ELR (cell line): Measurements from ENCODE around the gene GAGE2A.
"Not testable (repeated sequence)": the region's sequence is repeated elsewhere in the genome, so short reads cannot be mapped to it uniquely, and the experiment has no call there.

Experiments
- DNase-seq: peaks from one replicate; pipeline ENCODE4 v3.0.0-alpha.2; 2015; ENCODE audit warnings: low read depth

The GAGE2A gene, protein sequence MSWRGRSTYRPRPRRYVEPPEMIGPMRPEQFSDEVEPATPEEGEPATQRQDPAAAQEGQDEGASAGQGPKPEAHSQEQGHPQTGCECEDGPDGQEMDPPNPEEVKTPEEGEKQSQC

GRCh38 chrX:49589196-49589595 is at the start of gene GAGE2A:
Gene GAGE2A, plus strand, starts transcription at chrX:49589496. Its CDS starts 1,155 bp downstream, at chrX:49590651.
- DNase-seq: not testable (repeated sequence)

DNA sequence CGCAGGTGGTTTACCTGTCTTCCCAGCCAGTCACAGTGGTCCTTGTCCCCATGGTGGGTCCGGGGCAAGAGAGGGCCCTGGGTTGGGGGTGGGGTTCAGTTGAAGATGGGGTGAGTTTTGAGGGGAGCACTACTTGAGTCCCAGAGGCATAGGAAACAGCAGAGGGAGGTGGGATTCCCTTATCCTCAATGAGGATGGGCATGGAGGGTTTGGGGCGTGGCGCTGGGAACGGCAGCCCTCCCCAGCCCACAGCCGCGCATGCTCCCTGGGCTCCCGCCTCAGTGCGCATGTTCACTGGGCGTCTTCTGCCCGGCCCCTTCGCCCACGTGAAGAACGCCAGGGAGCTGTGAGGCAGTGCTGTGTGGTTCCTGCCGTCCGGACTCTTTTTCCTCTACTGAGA is 47.9 kb upstream of the GAGE2A start, which contains the start of gene GAGE12D:
Gene GAGE12D (plus strand): TSS at position 301 of the 400 bp plus-strand sequence. CDS start 1,155 bp downstream, outside the sequence.
- not testable (repeated sequence) for DNase-seq

DNA sequence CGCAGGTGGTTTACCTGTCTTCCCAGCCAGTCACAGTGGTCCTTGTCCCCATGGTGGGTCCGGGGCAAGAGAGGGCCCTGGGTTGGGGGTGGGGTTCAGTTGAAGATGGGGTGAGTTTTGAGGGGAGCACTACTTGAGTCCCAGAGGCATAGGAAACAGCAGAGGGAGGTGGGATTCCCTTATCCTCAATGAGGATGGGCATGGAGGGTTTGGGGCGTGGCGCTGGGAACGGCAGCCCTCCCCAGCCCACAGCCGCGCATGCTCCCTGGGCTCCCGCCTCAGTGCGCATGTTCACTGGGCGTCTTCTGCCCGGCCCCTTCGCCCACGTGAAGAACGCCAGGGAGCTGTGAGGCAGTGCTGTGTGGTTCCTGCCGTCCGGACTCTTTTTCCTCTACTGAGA is 38.3 kb upstream of the GAGE2A start, which contains the start of gene GAGE12E:
Gene GAGE12E (plus strand): TSS at position 301 of the 400 bp plus-strand sequence. CDS start 1,155 bp downstream, outside the sequence.
- not testable (repeated sequence) for DNase-seq

DNA sequence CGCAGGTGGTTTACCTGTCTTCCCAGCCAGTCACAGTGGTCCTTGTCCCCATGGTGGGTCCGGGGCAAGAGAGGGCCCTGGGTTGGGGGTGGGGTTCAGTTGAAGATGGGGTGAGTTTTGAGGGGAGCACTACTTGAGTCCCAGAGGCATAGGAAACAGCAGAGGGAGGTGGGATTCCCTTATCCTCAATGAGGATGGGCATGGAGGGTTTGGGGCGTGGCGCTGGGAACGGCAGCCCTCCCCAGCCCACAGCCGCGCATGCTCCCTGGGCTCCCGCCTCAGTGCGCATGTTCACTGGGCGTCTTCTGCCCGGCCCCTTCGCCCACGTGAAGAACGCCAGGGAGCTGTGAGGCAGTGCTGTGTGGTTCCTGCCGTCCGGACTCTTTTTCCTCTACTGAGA is 28.8 kb upstream of the GAGE2A start, which contains the start of gene GAGE12F:
Gene GAGE12F (plus strand): TSS at position 301 of the 400 bp plus-strand sequence. CDS start 1,155 bp downstream, outside the sequence.
- not testable (repeated sequence) for DNase-seq

DNA sequence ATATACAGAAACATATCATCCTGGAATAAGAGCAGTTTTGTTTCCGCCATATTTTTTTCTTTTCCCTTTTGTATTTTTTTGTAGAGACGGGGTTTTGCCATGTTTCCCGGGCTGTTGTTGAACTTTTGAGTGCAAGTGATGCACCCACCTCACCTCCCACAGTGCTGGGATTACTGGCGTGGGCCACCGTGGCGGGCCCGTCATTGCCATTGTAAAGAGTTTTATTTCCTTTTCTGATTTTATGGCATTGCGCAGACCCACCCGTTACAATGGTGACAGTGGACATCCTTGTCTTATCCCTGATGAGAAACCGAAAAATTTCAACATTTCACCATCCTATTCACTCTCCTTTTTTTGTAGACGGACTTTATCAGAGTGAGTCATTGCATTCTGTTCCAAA is 20.6 kb upstream of the GAGE2A start:
- DNase-seq: not testable (repeated sequence)

GRCh38 chrX:49569152-49569551 is 20.1 kb upstream of the GAGE2A start:
- not testable (repeated sequence) for DNase-seq

DNA sequence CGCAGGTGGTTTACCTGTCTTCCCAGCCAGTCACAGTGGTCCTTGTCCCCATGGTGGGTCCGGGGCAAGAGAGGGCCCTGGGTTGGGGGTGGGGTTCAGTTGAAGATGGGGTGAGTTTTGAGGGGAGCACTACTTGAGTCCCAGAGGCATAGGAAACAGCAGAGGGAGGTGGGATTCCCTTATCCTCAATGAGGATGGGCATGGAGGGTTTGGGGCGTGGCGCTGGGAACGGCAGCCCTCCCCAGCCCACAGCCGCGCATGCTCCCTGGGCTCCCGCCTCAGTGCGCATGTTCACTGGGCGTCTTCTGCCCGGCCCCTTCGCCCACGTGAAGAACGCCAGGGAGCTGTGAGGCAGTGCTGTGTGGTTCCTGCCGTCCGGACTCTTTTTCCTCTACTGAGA is 19.2 kb upstream of the GAGE2A start, which contains the start of gene GAGE12G:
Gene GAGE12G (plus strand): TSS at position 301 of the 400 bp plus-strand sequence. CDS start 1,155 bp downstream, outside the sequence.
- DNase-seq: not testable (repeated sequence)

GRCh38 chrX:49579649-49580048 is 9.6 kb upstream of the GAGE2A start, which contains the start of gene GAGE12H:
Gene GAGE12H, plus strand, starts transcription at chrX:49579949. Its CDS starts 1,155 bp downstream, at chrX:49581104.
- not testable (repeated sequence) for DNase-seq

DNA sequence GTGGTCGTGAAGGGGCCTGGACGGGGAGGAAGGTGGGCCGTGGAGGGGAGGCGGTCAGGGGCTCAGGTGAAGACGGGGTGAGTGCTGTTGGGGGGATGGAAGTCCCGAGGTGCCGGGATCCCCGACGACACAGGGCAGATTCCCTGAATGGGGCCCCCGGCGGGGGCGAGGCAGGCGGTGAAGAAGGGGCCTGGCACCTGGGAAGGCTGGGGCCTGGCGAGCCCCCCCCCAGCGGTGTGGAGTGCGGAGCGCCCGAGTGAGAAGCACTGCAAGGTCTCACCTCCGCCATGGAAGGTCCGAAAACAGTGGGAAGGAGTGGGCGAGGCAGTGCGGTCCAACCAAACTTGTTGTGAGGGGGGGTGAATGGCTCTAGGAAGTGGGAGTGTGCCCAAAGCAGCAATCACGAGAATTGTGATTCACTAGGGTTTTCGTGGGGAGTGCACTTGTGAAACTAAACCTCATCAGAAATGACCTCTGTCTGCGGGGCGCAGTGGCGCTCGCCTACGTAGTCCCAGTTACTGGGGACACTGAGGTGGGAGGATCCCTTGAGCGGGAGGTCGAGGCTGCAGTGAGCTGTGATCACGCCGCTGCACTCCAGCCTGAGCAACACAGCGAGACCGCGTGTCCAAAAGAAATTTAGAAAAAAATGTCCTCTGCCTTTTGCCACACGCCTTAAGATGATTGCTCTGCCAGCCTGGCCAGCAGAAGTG is 628 bp downstream of the GAGE2A start:
- not testable (repeated sequence) for DNase-seq

- DNase-seq: not testable (repeated sequence)
Measured at GRCh38 chrX:49590488-49590887, 1.2 kb downstream of the GAGE2A start.

GRCh38 chrX:49598720-49599119 is 9.4 kb downstream of the GAGE2A start, which contains the start of gene GAGE1:
Gene GAGE1, plus strand, starts transcription at chrX:49599020. Its CDS starts 1,155 bp downstream, at chrX:49600175.
- not testable (repeated sequence) for DNase-seq

- DNase-seq: no peak
Measured at GRCh38 chrX:49610718-49611310, 21.5 kb downstream of the GAGE2A start.

- DNase-seq: no peak
Measured at GRCh38 chrX:49618574-49618973, 29.3 kb downstream of the GAGE2A start.

DNA sequence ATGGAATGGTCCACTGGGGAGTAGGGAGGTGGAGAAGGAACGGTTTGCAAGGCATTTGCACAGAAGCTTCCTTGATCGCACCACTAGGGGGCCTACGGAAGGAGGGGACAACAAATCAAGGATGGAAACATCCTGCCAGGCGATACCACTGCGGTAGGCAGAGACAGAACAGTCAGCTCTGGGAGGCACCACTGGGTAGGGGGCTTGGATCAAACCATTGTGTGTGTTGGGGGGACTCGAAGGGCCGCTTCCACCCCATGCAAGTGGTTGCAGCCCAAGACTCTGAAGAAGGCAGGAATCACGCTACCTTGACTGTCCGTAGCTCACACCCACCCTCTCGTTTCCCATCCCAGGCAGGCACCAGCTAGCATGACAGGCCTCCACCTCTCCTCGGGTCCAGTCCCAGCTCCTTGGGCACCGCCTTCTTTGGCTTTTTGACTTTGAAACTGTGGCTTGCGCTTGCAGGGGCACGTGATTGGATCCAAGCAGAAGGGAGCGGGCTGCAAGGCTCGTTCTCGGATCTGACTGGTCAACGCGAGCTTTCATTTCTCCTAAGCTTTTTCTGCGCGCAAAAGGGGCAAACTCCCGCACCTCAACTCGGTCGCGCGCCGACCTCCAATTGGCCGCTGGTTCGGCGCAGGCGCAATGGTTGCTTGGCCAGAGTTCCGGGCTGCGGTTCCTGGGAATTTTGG is 37.9 kb downstream of the GAGE2A start:
- DNase-seq: no peak

DNA sequence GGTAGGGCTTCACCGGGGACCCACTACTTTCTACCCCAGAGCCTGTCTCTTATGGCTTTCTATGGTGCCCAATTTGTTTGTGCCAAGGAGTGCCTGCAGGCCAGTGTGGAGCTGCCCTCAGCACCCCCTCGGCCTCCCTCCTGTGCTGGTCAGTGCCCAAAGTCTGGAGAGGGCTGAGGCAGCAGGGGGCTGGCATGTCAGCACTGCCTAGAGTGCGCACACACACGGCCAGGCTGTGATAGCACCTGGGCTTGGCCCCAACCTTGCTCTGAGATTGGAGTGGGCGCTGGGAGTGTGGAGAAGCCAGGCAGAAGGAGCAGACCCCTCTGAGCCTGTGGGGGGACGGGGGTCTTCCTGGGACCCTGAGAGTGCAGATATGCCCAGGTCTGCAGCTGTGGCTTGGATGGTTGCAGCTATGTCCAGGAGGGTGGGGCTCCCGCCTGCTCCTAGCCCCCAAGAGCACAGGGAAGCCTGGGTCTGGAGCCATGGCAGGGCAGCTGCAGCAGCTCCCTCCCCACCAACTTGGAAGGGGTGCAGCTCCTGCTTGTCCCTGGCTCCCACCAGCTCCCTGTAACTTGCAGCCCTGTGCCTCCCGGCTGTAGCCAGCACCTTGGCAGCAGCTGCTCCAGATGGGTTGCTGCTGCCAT is 55.8 kb downstream of the GAGE2A start:
- no peak for DNase-seq
